ENCODE measurements around the gene CETP.
"Not testable (repeated sequence)": the region's sequence is repeated elsewhere in the genome, so short reads cannot be mapped to it uniquely, and the experiment has no call there.

CETP gene

GRCh38 chr16:56997931-56998330 lies 36.2 kb downstream of the CETP start:
- DNase-seq (ENCODE audit: low read depth) = no peak

GRCh38 chr16:56998352-56998751 lies 36.6 kb downstream of the CETP start:
- DNase-seq (ENCODE audit: low read depth) = no peak

- DNase-seq (ENCODE audit: low read depth) = no peak
Measured at GRCh38 chr16:56998861-56999260, 37.1 kb downstream of the CETP start.

- DNase-seq (ENCODE audit: low read depth) = no peak
Measured at GRCh38 chr16:56999409-57000270, 37.9 kb downstream of the CETP start.

- DNase-seq (ENCODE audit: low read depth) = peak; percentile 46
Measured at GRCh38 chr16:57000271-57001025, 38.7 kb downstream of the CETP start.

- DNase-seq (ENCODE audit: low read depth) = no peak
Measured at GRCh38 chr16:57001026-57001679, 39.4 kb downstream of the CETP start.

GRCh38 chr16:57003439-57004386 lies 42.0 kb downstream of the CETP start:
- DNase-seq (ENCODE audit: low read depth) = no peak

- DNase-seq (ENCODE audit: low read depth) = no peak
Measured at GRCh38 chr16:57004387-57005250, 42.9 kb downstream of the CETP start.

GRCh38 chr16:57005597-57005996 lies 43.8 kb downstream of the CETP start:
- DNase-seq (ENCODE audit: low read depth) = not testable (repeated sequence)

GRCh38 chr16:57007050-57007449 lies 45.3 kb downstream of the CETP start:
- no peak for DNase-seq (ENCODE audit: low read depth)

GRCh38 chr16:57007530-57007929 lies 45.8 kb downstream of the CETP start:
- DNase-seq (ENCODE audit: low read depth) = no peak

GRCh38 chr16:57008440-57008839 lies 46.7 kb downstream of the CETP start:
- DNase-seq (ENCODE audit: low read depth) = no peak

- DNase-seq (ENCODE audit: low read depth) = no peak
Measured at GRCh38 chr16:57009643-57010170, 48.0 kb downstream of the CETP start.

GRCh38 chr16:57012353-57012752 lies 50.6 kb downstream of the CETP start:
- DNase-seq (ENCODE audit: low read depth) = no peak

GRCh38 chr16:57013229-57013628 lies 51.5 kb downstream of the CETP start:
- DNase-seq (ENCODE audit: low read depth) = no peak

GRCh38 chr16:57013902-57014301 lies 52.2 kb downstream of the CETP start:
- DNase-seq (ENCODE audit: low read depth) = no peak

GRCh38 chr16:57016301-57016700 lies 54.6 kb downstream of the CETP start:
- DNase-seq (ENCODE audit: low read depth) = no peak

GRCh38 chr16:57016831-57017230 lies 55.1 kb downstream of the CETP start:
- DNase-seq (ENCODE audit: low read depth) = no peak

- DNase-seq (ENCODE audit: low read depth) = no peak
Measured at GRCh38 chr16:57017251-57017650, 55.5 kb downstream of the CETP start.

GRCh38 chr16:57019746-57020145 lies 58.0 kb downstream of the CETP start:
- no peak for DNase-seq (ENCODE audit: low read depth)
